Right lobe of liver (tissue), 6 donors: ENCODE measurements around the gene C22orf42. TPM values are rescaled to one million over a fixed set of nuclear protein-coding genes. Genes with fewer than 3 reads are reported as not detected.
"Not testable (repeated sequence)": the region's sequence is repeated elsewhere in the genome, so short reads cannot be mapped to it uniquely, and the experiment has no call there.

ENCODE experiments used
- ATAC-seq, 4 donors: fragments of 200-7000 bp; cut with Tn5 transposase; one replicate each; pipeline ENCODE4 v1.9.1; 2020; ENCODE audit warnings: mild to moderate bottlenecking in 4 of 4, moderate library complexity in 4 of 4
- DNase-seq, 3 donors: peaks; one replicate each; pipeline ENCODE4 v3.0.0-alpha.2; 2020
- H3K27ac ChIP-seq, 3 donors: fragments of 200-600 bp; one replicate each; pipeline ENCODE4 v1.8.0; 2022
- H3K27me3 ChIP-seq, 2 donors: fragments of 200-600 bp; one replicate each; pipeline ENCODE4 v1.8.0; 2022
- H3K36me3 ChIP-seq, 4 donors: fragments of 200-600 bp; sonication (generic) in 1 of 4; one replicate each; pipeline versions ENCODE4 v1.5.1 to v1.8.0; 2017 to 2022; ENCODE audit warnings: control low read depth in 1 of 4
- H3K4me1 ChIP-seq, 4 donors: fragments of 200-600 bp; sonication (generic) in 1 of 4; one replicate each; pipeline versions ENCODE4 v1.5.1 to v1.8.0; 2017 to 2022; ENCODE audit warnings: control low read depth in 1 of 4
- H3K4me3 ChIP-seq, 3 donors: fragments of 200-600 bp; one replicate each; pipeline ENCODE4 v1.8.0; 2022
- H3K9me3 ChIP-seq, 4 donors: fragments of 200-600 bp; sonication (generic) in 1 of 4; one replicate each; pipeline versions ENCODE4 v1.5.1 to v1.8.0; 2017 to 2022; ENCODE audit warnings: control low read depth in 1 of 4
- CTCF ChIP-seq, 4 donors: fragments of 200-600 bp in 3 of 4; fragments of 450-650 bp in 1 of 4; IDR thresholded peaks; one replicate each; pipeline versions ENCODE4 v1.5.1 to v1.8.0; 2016 to 2022; ENCODE audit warnings: antibody characterized with exemption in 4 of 4, mild to moderate bottlenecking in 2 of 4
- POLR2A ChIP-seq: fragments of 450-650 bp; IDR thresholded peaks from one replicate; pipeline ENCODE4 v1.6.1; 2017; ENCODE audit warnings: antibody characterized with exemption, mild to moderate bottlenecking
- WGBS: methylation state at CpG from one replicate; pipeline ENCODE4 v1.1.6; 2018; ENCODE audit warnings: low coverage, low lambda C conversion rate; ENCODE audit not compliant: insufficient coverage; ENCODE audit errors: missing lambda C conversion rate; 5-methylcytosine and 5-hydroxymethylcytosine counted together
- intact Hi-C, 2 donors: fragments of 100-400 bp; cut with DNase I; formaldehyde crosslinking; loops; one replicate each; pipeline versions ENCODE4 v1.11.2 to v1.14.1; 2022
- total RNA-seq, 6 experiments: library from RNA; depleted of rRNA in 2 of 6; stranded (reverse); fragments of >200 nt in 2 of 6; fragmentation: NEBNext Ultra II Directional in 3 of 6; extraction: Animal tissue kit (Norgen Biotek cat#: 25700) in 3 of 6; gene quantifications; one replicate each; pipeline versions ENCODE4 v1.1.0 to v1.2.4, GENCODE V29; 2016 to 2023
- donor health status: DM: no; HTN: yes; CAD: no.
- donor health status: DM: no; HTN: no; CAD: no.
- donor health status: DM: no; HTN: no; CAD: no.
- donor health status: DM: no; HTN: yes; CAD: no.
- donor health status: DM: no; HTN: yes; CAD: no.

Gene C22orf42
- total RNA-seq, 6 experiments from 2014 or later: not detected

DNA sequence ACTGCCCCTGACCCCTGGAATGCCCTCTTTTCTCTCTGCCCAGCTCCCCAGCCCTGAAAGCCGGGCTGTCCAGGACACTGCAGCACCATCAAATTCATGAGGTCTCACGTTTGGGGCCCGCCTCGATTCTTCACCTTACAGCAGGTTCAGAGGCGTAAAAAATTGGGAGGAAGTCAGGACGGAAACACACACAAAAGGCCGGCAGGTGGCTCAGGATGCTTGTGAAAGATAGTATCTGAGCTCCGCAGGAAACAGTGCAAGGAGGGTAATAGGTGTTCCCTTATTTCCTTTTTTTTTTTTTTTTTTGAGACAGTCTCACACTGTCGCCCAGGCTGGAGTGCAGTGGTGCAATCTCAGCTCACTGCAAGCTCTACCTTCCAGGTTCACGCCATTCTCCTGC is 41.6 kb upstream of the C22orf42 start:
- DNase-seq (no peak), ATAC-seq (no peak)
- 46% methylated on average over 9 of the region's 10 CpGs for WGBS
- Histone ChIP-seq H3K9me3 (no peaks in the 10 kb centered on the region), H3K27ac (no peak overlapping the region), H3K4me1 (peaks cover 0 to 5% (median 2%) of the 10 kb centered on the region in 4 donors), H3K36me3 (no peaks in the 10 kb centered on the region), H3K27me3 (no peaks in the 10 kb centered on the region), H3K4me3 (no peak overlapping the region)
- intact Hi-C loops: loop anchor here (5.0 to 10.0 kb wide), 2 partner anchors 64 to 67 kb away; no protein-coding TSS in a partner anchor
- no peak for TF ChIP-seq POLR2A
- no peak for TF ChIP-seq CTCF (IDR thresholded peaks at IDR 0.05)

DNA sequence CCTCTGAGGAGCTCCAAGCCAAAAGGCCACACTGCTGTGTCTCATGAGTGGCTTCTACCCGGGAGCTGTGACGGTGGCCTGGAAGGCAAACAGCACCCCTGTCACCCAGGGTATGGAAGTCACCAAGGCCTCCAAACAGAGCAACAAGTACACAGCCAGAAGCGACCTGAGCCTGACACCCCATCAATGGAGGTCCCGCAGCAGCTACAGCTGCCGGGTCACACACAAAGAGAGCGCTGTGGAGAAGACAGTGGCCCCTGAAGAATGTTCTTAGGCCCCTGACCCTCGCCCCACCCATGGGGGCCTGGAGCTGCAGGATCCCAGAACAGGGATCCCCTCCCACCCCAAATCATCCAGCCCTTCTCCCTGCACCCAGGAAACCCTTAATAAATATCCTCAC is 40.9 kb upstream of the C22orf42 start:
- peaks cover 0 to 5% (median 2%) of the 10 kb centered on the region in 4 donors for H3K4me1 ChIP-seq
- DNase-seq (no peak), ATAC-seq (no peak)
- no peak for TF ChIP-seq POLR2A
- TF ChIP-seq CTCF (IDR thresholded peaks at IDR 0.05): no peak
- no peaks in the 10 kb centered on the region for H3K36me3 ChIP-seq
- no peaks in the 10 kb centered on the region for H3K9me3 ChIP-seq
- no peaks in the 10 kb centered on the region for H3K27me3 ChIP-seq
- 17% methylated on average over 1 of the region's 7 CpGs for WGBS
- intact Hi-C loops: loop anchor here (5.0 to 10.0 kb wide), 2 partner anchors 65 to 67 kb away; no protein-coding TSS in a partner anchor
- no peak overlapping the region for H3K4me3 ChIP-seq
- no peak overlapping the region for H3K27ac ChIP-seq

- DNase-seq (no peak), ATAC-seq (no peak)
- intact Hi-C loops: no loop called here
- TF ChIP-seq CTCF (IDR thresholded peaks at IDR 0.05): no peak
- TF ChIP-seq POLR2A: no peak
- Histone ChIP-seq H3K4me1 (peaks cover 0 to 5% (median 2%) of the 10 kb centered on the region in 4 donors), H3K36me3 (no peaks in the 10 kb centered on the region), H3K27ac (no peak overlapping the region), H3K9me3 (no peaks in the 10 kb centered on the region), H3K4me3 (no peak overlapping the region), H3K27me3 (no peaks in the 10 kb centered on the region)
- 86% methylated on average over 1 of the region's 6 CpGs for WGBS
Observed at GRCh38 chr22:32199341-32199740, 40.2 kb upstream of the C22orf42 start.

- DNase-seq, ATAC-seq, H3K4me3 ChIP-seq, H3K9me3 ChIP-seq, H3K27me3 ChIP-seq, intact Hi-C loops, H3K4me1 ChIP-seq, H3K36me3 ChIP-seq, H3K27ac ChIP-seq: not testable (repeated sequence)
- WGBS: 64% methylated on average over 4 of the region's 5 CpGs
Observed at GRCh38 chr22:32197553-32198226, 38.6 kb upstream of the C22orf42 start.

DNA sequence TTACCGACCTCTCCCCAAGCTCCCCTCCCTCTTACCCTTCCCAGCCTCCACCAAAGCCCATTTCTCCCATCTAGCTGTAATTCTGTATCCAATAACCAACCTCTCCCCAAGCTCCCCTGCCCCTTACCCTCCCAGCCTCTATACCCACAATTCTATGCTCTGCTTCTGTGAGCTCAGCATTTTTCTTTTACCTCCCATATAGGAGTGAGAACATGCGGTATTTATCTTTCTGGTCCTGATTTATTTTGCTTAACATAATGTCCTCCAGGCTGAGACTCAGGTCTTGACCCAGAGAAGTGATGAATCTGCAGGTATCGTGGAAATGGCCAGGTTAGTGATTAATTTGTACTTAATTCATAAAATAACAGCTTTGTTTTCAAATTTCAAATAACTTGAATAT is 36.8 kb upstream of the C22orf42 start:
- H3K4me1 ChIP-seq, H3K27me3 ChIP-seq, H3K4me3 ChIP-seq, H3K27ac ChIP-seq, intact Hi-C loops, H3K9me3 ChIP-seq, H3K36me3 ChIP-seq, DNase-seq, ATAC-seq: not testable (repeated sequence)
- 41% methylated on average over 3 of the region's 3 CpGs for WGBS

DNA sequence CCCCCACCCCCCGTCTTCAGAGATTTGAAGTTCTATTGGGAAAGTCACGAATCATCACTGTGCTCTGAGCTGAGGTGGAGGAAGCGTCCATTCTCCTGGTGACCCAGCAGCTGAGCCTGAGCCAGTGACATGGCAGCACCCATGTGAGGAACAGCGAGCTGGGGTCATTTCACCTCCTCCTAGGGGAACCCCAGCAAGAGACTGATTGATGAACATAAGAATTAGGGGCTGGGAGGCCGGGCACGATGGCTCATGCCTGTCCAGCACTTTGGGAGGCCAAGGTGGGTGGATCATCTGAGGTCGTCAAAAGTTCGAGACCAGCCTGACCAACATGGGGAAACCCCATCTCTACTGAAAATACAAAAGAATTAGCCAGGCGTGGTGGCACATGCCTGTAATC is 34.2 kb upstream of the C22orf42 start:
- H3K4me3 ChIP-seq, ATAC-seq, H3K36me3 ChIP-seq, H3K27ac ChIP-seq, H3K27me3 ChIP-seq, intact Hi-C loops, DNase-seq, H3K4me1 ChIP-seq, H3K9me3 ChIP-seq: not testable (repeated sequence)
- WGBS: 49% methylated on average over 2 of the region's 9 CpGs

DNA sequence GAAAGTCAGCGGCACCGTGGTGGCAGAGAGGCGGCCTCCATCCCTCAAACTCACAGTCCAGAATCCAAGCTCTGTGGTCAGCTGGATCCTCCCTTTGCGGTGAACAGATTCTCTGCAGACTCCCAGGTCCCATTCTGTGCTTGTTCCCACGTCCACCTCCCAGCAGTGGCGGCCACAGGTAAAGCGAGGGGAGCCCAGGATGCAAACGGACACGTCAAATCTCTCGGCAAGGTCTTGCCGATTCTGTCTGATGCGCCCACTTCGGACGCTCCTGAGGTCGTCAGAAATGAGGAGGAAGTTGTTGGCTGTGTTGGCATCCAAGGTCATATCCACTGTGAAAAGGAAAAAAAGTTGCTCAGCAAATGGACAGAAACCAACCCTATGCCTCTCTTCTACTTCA is 31.9 kb upstream of the C22orf42 start:
- WGBS: 71% methylated on average over 8 of the region's 15 CpGs
- intact Hi-C loops, H3K4me3 ChIP-seq, ATAC-seq, H3K36me3 ChIP-seq, DNase-seq, H3K27ac ChIP-seq, H3K4me1 ChIP-seq, H3K9me3 ChIP-seq, H3K27me3 ChIP-seq: not testable (repeated sequence)
